ENCODE data around the gene TSPEAR. TPM values are rescaled to one million over a fixed set of nuclear protein-coding genes. Genes with fewer than 3 reads are reported as not detected.
"Not testable (repeated sequence)": the region's sequence is repeated elsewhere in the genome, so short reads cannot be mapped to it uniquely, and the experiment has no call there.

Gene TSPEAR
- total RNA-seq, 1 donor from 2014 or later: not detected

GRCh38 chr21:44550807-44551206 is 160.6 kb downstream of the TSPEAR start:
- H3K4me3 Mint-ChIP-seq: no peak overlapping the region
- H3K36me3 Mint-ChIP-seq (ENCODE audit: low read depth): peaks cover 10% of the 10 kb centered on the region
- H3K27me3 Mint-ChIP-seq (ENCODE audit: insufficient read depth): peaks cover 3% of the 10 kb centered on the region
- peaks cover 19% of the 10 kb centered on the region for H3K9me3 Mint-ChIP-seq
- peaks cover 11% of the 10 kb centered on the region for H3K4me1 Mint-ChIP-seq (ENCODE audit: low read depth)
- no peak overlapping the region for H3K27ac Mint-ChIP-seq
- intact Hi-C loops (cut with micrococcal nuclease): no loop called here
- no peak for DNase-seq (ENCODE audit: low spot score)

DNA sequence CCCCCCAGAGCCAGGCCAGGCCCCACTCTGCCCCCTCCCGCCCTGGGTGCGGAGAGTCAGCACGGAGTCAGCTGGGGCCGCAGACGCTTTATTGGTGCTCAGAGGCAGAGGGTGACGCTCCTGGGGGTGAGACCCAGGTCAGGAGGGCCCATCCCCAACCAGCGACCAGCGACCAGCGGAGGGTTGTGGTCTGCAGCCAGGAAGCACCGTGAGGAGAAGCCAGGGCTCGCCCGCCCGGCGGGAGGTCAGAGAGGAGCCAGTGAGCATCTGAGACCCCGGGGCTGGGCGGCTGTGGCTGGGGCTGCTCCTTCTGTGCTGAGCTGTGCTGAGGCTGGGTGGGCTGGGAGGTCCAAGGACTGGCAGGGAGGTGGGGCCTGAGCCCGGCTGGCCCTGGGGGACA is 161.1 kb downstream of the TSPEAR start:
- H3K36me3 Mint-ChIP-seq (ENCODE audit: low read depth): peaks cover 10% of the 10 kb centered on the region
- H3K9me3 Mint-ChIP-seq: peaks cover 25% of the 10 kb centered on the region
- H3K27me3 Mint-ChIP-seq (ENCODE audit: insufficient read depth); H3K4me3 Mint-ChIP-seq; DNase-seq (ENCODE audit: low spot score); intact Hi-C loops (cut with micrococcal nuclease); H3K27ac Mint-ChIP-seq: not testable (repeated sequence)
- peaks cover 11% of the 10 kb centered on the region for H3K4me1 Mint-ChIP-seq (ENCODE audit: low read depth)

GRCh38 chr21:44549525-44550211 is 161.7 kb downstream of the TSPEAR start:
- Mint-ChIP-seq H3K4me1 (ENCODE audit: low read depth) (peaks cover 11% of the 10 kb centered on the region), H3K27ac (no peak overlapping the region), H3K36me3 (ENCODE audit: low read depth) (peaks cover 10% of the 10 kb centered on the region), H3K9me3 (peaks cover 25% of the 10 kb centered on the region), H3K27me3 (ENCODE audit: insufficient read depth) (no peaks in the 10 kb centered on the region), H3K4me3 (no peak overlapping the region)
- intact Hi-C loops (cut with micrococcal nuclease): no loop called here
- DNase-seq (ENCODE audit: low spot score): no peak

GRCh38 chr21:44548922-44549321 is 162.4 kb downstream of the TSPEAR start:
- peaks cover 10% of the 10 kb centered on the region for H3K36me3 Mint-ChIP-seq (ENCODE audit: low read depth)
- no peak for DNase-seq (ENCODE audit: low spot score)
- intact Hi-C loops (cut with micrococcal nuclease): no loop called here
- H3K4me3 Mint-ChIP-seq: no peak overlapping the region
- peaks cover 11% of the 10 kb centered on the region for H3K4me1 Mint-ChIP-seq (ENCODE audit: low read depth)
- no peak overlapping the region for H3K27ac Mint-ChIP-seq
- H3K27me3 Mint-ChIP-seq (ENCODE audit: insufficient read depth): no peaks in the 10 kb centered on the region
- peaks cover 25% of the 10 kb centered on the region for H3K9me3 Mint-ChIP-seq

GRCh38 chr21:44548381-44548780 is 163.0 kb downstream of the TSPEAR start:
- H3K27ac Mint-ChIP-seq: no peak overlapping the region
- H3K36me3 Mint-ChIP-seq (ENCODE audit: low read depth): peaks cover 10% of the 10 kb centered on the region
- peaks cover 25% of the 10 kb centered on the region for H3K9me3 Mint-ChIP-seq
- peak overlapping the region; percentile 16 for H3K4me3 Mint-ChIP-seq
- H3K4me1 Mint-ChIP-seq (ENCODE audit: low read depth): peaks cover 11% of the 10 kb centered on the region
- DNase-seq (ENCODE audit: low spot score): no peak
- intact Hi-C loops (cut with micrococcal nuclease): no loop called here
- H3K27me3 Mint-ChIP-seq (ENCODE audit: insufficient read depth): no peaks in the 10 kb centered on the region

- H3K27ac Mint-ChIP-seq: peak overlapping the region; percentile 70
- peak overlapping the region; percentile 61 for H3K4me3 Mint-ChIP-seq
- H3K4me1 Mint-ChIP-seq (ENCODE audit: low read depth): peaks cover 11% of the 10 kb centered on the region
- intact Hi-C loops (cut with micrococcal nuclease): no loop called here
- H3K9me3 Mint-ChIP-seq: peaks cover 25% of the 10 kb centered on the region
- DNase-seq (ENCODE audit: low spot score): no peak
- peaks cover 10% of the 10 kb centered on the region for H3K36me3 Mint-ChIP-seq (ENCODE audit: low read depth)
- no peaks in the 10 kb centered on the region for H3K27me3 Mint-ChIP-seq (ENCODE audit: insufficient read depth)
These were observed 163.6 kb downstream of the TSPEAR start for GRCh38 chr21:44547656-44548331.

DNA sequence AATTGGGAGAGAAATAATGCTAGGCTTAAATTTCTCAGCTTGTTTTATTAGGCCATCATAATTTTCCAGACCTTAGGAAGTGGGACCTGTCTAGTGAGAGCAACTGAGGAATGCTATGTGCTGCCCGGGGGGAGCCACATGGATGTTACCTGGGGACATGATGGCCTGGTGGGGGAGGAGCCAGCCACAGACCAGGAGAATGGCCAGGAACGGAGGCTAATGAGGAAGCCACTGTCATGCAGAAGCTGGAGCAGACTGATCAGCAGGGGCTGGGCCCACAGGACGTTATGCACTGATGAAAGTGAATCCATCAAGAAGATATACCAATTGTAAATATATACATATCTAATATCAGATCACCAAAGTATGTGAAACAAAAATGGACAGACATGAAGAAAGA is 166.8 kb downstream of the TSPEAR start:
- Mint-ChIP-seq H3K27me3 (ENCODE audit: insufficient read depth) (peaks cover 2% of the 10 kb centered on the region), H3K36me3 (ENCODE audit: low read depth) (peaks cover 10% of the 10 kb centered on the region), H3K27ac (no peak overlapping the region), H3K9me3 (peaks cover 25% of the 10 kb centered on the region), H3K4me3 (no peak overlapping the region), H3K4me1 (ENCODE audit: low read depth) (peaks cover 11% of the 10 kb centered on the region)
- no peak for DNase-seq (ENCODE audit: low spot score)
- intact Hi-C loops (cut with micrococcal nuclease): no loop called here

DNA sequence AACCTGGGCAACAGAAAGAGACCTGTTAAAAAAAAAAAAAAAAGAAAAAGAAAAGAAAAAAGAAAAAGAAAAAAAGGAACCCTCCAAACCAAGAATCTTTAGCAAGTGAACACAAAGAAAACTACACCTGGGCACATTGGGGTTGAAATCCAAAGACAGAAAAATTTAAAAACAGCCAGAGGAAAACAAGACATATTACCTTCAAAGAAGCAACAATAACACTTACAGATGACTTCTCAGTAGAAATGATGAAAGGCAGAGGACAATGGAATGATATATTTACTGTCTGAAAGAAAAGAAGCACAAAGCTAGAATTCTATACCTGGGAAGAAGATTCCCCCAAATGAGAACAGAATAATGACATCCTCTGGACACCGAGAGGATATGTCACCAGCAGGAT is 168.7 kb downstream of the TSPEAR start:
- peaks cover 9% of the 10 kb centered on the region for H3K4me1 Mint-ChIP-seq (ENCODE audit: low read depth)
- H3K4me3 Mint-ChIP-seq: no peak overlapping the region
- H3K27me3 Mint-ChIP-seq (ENCODE audit: insufficient read depth): peaks cover 5% of the 10 kb centered on the region
- intact Hi-C loops (cut with micrococcal nuclease): no loop called here
- H3K36me3 Mint-ChIP-seq (ENCODE audit: low read depth): peaks cover 10% of the 10 kb centered on the region
- peaks cover 24% of the 10 kb centered on the region for H3K9me3 Mint-ChIP-seq
- no peak for DNase-seq (ENCODE audit: low spot score)
- H3K27ac Mint-ChIP-seq: no peak overlapping the region

GRCh38 chr21:44540741-44541288 is 170.6 kb downstream of the TSPEAR start:
- Mint-ChIP-seq H3K27me3 (ENCODE audit: insufficient read depth) (peaks cover 5% of the 10 kb centered on the region), H3K4me1 (ENCODE audit: low read depth) (no peaks in the 10 kb centered on the region), H3K27ac (no peak overlapping the region), H3K36me3 (ENCODE audit: low read depth) (no peaks in the 10 kb centered on the region), H3K9me3 (peaks cover 6% of the 10 kb centered on the region), H3K4me3 (no peak overlapping the region)
- intact Hi-C loops (cut with micrococcal nuclease): no loop called here
- DNase-seq (ENCODE audit: low spot score): no peak

GRCh38 chr21:44539991-44540666 is 171.2 kb downstream of the TSPEAR start, which contains the start of gene KRTAP10-1:
Gene KRTAP10-1, minus strand, starts transcription at chr21:44540195. Its CDS starts 45 bp downstream, at chr21:44540150.
- H3K9me3 Mint-ChIP-seq: no peaks in the 10 kb centered on the region
- H3K4me1 Mint-ChIP-seq (ENCODE audit: low read depth): no peaks in the 10 kb centered on the region
- H3K27ac Mint-ChIP-seq: no peak within 1 kb of the TSS
- no peaks in the 10 kb centered on the region for H3K36me3 Mint-ChIP-seq (ENCODE audit: low read depth)
- no peak for DNase-seq (ENCODE audit: low spot score)
- peaks cover 5% of the 10 kb centered on the region for H3K27me3 Mint-ChIP-seq (ENCODE audit: insufficient read depth)
- H3K4me3 Mint-ChIP-seq: no peak within 1 kb of the TSS
- intact Hi-C loops (cut with micrococcal nuclease): no loop called here

DNA sequence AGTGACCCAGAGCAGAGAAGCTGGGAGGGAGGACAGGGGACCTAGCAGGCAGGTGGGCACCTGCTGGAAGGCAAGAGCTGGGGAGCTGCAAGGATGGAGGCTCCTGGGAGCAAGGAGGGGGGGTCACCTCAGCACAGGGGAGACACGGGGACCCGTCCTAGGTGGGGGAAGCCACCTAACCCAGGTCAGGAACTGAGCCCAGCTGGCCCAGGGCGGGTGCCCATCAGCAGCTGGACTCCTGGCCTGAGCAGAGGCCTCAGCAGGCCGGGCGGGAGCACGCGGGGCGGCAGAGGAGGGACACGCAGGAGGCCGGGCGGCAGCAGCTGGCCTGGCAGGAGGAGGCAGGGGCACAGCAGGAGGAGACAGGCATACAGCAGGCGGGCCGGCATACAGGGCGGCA is 172.3 kb downstream of the TSPEAR start:
- Mint-ChIP-seq H3K9me3 (no peaks in the 10 kb centered on the region), H3K36me3 (ENCODE audit: low read depth) (no peaks in the 10 kb centered on the region), H3K27ac (no peak overlapping the region), H3K4me3 (no peak overlapping the region), H3K27me3 (ENCODE audit: insufficient read depth) (peaks cover 5% of the 10 kb centered on the region), H3K4me1 (ENCODE audit: low read depth) (no peaks in the 10 kb centered on the region)
- no peak for DNase-seq (ENCODE audit: low spot score)
- intact Hi-C loops (cut with micrococcal nuclease): no loop called here

DNA sequence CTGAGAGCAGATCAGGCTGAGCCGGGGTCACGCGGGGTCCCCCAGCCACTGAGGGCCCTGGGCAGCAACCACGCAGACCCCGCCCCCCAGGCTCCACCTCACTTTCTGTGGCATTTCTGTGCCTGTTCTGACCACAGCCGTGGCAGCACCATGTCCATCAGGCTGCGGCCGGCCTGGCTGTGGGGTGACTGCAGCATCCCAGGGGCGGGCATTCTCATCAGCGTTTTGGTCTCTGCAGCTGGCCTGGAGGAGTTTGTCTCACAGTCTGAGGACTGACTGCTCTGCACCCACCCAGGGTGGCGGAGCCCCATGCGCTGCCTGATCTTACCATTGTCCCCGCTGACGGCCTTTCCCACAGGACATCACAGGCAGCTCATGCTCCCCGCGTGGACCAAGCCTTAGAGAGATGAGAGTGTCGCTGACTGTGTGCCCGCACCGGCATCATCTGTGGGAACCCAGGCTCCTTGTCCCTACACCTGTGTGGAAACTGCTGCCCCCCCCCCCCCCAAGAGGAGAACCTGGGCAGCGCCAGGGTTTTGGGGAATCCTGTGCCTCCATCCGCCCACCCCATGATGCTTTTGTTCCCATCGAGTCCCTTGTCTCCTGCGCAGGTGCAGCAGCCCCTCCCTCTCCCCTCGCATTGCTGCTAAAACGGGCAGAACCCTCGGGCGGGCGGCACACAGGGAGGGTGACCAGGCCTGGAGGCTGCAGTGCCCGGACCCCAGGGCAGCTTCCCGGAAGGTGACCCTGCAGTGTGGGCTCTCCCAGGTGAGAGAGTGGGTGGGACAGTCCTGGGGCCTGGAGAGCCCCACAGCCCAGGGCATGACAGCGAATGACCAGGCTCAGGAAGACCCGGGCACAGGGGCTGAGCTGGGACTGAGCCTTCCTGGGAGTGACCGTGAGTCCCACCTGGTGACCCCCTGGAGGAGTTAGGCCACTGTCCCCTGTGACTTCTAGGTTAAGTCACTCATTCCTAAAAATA is 173.2 kb downstream of the TSPEAR start:
- Mint-ChIP-seq H3K27ac (no peak overlapping the region), H3K9me3 (no peaks in the 10 kb centered on the region), H3K4me3 (no peak overlapping the region), H3K27me3 (ENCODE audit: insufficient read depth) (peaks cover 5% of the 10 kb centered on the region), H3K4me1 (ENCODE audit: low read depth) (no peaks in the 10 kb centered on the region), H3K36me3 (ENCODE audit: low read depth) (no peaks in the 10 kb centered on the region)
- intact Hi-C loops (cut with micrococcal nuclease): no loop called here
- DNase-seq (ENCODE audit: low spot score): no peak
